Effector memory CD4-positive, alpha-beta T cell (primary cell): ENCODE results near the gene BRSK1.
"Not testable (repeated sequence)": the region's sequence is repeated elsewhere in the genome, so short reads cannot be mapped to it uniquely, and the experiment has no call there.

Source experiments
- DNase-seq, 3 donors: peaks; one replicate each; pipeline ENCODE4 v3.0.0-alpha.2; 2020
- H3K27ac ChIP-seq: 2 replicates; pipeline ENCODE4 v1.7.0; 2013; ENCODE audit warnings: mild to moderate bottlenecking, low read length, moderate library complexity; ENCODE audit not compliant: insufficient read depth, poor library complexity, severe bottlenecking
- H3K27me3 ChIP-seq: replicated peaks from 2 replicates; pipeline ENCODE4 v1.7.0; 2013; ENCODE audit warnings: mild to moderate bottlenecking, low read length; ENCODE audit not compliant: insufficient read depth, control insufficient read depth, poor library complexity, severe bottlenecking
- H3K36me3 ChIP-seq: 2 replicates; pipeline ENCODE4 v1.7.0; 2013; ENCODE audit warnings: mild to moderate bottlenecking, low read length, moderate library complexity; ENCODE audit not compliant: control insufficient read depth, insufficient read depth
- H3K4me1 ChIP-seq: 2 replicates; pipeline ENCODE4 v1.7.0; 2013; ENCODE audit warnings: low read length, mild to moderate bottlenecking; ENCODE audit not compliant: control insufficient read depth, insufficient read depth, poor library complexity, severe bottlenecking
- H3K4me3 ChIP-seq: 2 replicates; pipeline ENCODE4 v1.7.0; 2013; ENCODE audit warnings: low read length, low read depth, mild to moderate bottlenecking; ENCODE audit not compliant: insufficient read depth, poor library complexity, severe bottlenecking
- H3K9me3 ChIP-seq: 2 replicates; pipeline ENCODE4 v1.7.0; 2013; ENCODE audit warnings: mild to moderate bottlenecking, low read length, moderate library complexity; ENCODE audit not compliant: control insufficient read depth

Gene BRSK1

GRCh38 chr19:55325172-55325571 is 41.4 kb downstream of the BRSK1 start, which contains the start of gene TMEM150B:
TSS of gene TMEM150B (minus strand) at chr19:55325341. CDS start at chr19:55321036, 4,305 bp downstream.
- no peak within 1 kb of the TSS for H3K27ac ChIP-seq
- no peak for DNase-seq

DNA sequence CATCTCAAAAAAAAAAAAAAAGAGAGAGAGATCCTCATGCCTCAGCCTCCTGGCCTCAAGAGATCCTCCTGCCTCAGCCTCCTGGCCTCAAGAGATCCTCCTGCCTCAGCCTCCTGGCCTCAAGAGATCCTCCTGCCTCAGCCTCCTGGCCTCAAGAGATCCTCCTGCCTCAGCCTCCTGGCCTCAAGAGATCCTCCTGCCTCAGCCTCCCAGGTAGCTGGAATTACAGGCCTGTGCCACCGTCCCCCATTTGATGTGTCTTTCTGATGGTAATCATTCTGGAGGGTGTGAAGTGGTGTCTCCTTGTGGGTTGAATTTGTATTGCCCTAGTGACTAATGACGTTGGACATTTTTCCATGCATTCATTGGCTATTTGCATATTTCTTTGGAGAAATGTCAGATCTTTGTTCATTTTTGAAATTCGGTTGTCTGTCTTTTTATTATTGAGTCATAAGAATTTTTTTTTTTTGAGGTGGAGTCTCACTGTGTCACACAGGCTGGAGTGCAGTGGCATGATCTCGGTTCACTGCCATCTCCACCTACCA is 45.0 kb downstream of the BRSK1 start:
- H3K4me1 ChIP-seq, H3K27me3 ChIP-seq, DNase-seq, H3K9me3 ChIP-seq, H3K36me3 ChIP-seq, H3K4me3 ChIP-seq, H3K27ac ChIP-seq: not testable (repeated sequence)

More at GRCh38 chr19:55325172-55325571, 41.4 kb downstream of the BRSK1 start, which contains the start of gene TMEM150B:
- Histone ChIP-seq H3K27me3 (no peaks in the 10 kb centered on the region), H3K36me3 (no peaks in the 10 kb centered on the region), H3K4me3 (no peak within 1 kb of the TSS), H3K9me3 (no peaks in the 10 kb centered on the region), H3K4me1 (no peaks in the 10 kb centered on the region)

DNA sequence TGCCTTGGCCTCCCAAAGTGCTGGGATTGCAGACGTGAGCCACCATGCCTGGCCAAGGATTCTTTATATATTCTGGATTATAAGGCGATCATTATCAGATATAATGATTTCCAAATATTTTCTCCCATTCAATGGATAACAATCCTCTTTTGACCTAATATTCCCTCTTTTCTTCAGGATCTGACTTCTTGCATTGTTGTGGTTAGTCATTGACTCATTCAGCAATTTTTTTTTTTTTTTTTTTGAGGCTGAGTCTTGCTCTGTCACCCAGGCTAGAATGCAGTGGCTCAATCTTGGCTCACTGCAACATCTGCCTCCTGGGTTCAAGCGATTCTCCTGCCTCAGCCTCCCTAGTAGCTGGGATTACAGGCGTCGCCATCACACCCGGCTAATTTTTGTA is 46.0 kb downstream of the BRSK1 start:
- H3K36me3 ChIP-seq, H3K27me3 ChIP-seq, H3K4me3 ChIP-seq, H3K4me1 ChIP-seq, H3K9me3 ChIP-seq, H3K27ac ChIP-seq, DNase-seq: not testable (repeated sequence)

DNA sequence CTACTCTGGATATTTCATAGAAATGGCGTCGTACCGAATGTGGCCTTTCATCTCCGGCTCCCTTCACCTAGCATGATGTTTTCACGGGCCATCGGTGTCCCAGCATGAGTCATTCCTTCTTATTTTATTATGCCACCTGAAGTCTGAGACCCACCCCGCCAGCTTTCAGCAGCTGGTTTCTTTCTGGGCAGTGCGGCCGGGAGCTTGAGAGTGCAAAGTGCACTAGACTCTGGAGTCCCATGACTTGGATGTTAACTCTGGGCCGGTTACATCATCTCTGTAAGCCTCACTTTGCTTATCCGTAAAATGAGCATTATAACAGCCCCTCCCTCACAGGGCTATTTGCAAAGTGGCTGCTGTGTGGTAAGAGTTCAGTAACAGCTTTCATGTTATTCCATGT is 50.1 kb downstream of the BRSK1 start:
- no peaks in the 10 kb centered on the region for H3K36me3 ChIP-seq
- peaks cover 7% of the 10 kb centered on the region for H3K4me1 ChIP-seq
- H3K27ac ChIP-seq = no peak overlapping the region
- H3K4me3 ChIP-seq = no peak overlapping the region
- no peaks in the 10 kb centered on the region for H3K9me3 ChIP-seq
- H3K27me3 ChIP-seq = no peaks in the 10 kb centered on the region
- DNase-seq = no peak

DNA sequence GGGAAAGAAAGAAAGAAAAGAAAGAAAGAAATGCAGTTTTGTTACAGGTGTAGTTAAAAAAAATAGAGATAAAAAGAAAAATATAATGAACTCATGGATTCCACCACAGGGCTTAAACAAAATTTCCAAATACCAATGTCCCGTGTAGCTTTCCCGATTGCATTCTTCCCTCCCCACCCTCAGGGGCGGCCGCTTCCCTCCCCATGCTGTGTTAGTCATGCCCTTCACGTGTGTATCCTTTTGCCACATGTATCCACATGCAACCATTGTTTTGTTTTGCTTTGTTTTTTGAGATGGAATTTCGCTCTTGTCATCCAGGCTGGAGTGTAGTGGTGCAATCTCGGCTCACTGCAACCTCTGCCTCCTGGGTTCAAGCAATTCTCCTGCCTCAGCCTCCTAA is 52.3 kb downstream of the BRSK1 start:
- no peak for DNase-seq
- H3K36me3 ChIP-seq = no peaks in the 10 kb centered on the region
- H3K9me3 ChIP-seq = no peaks in the 10 kb centered on the region
- H3K4me1 ChIP-seq = peaks cover 16% of the 10 kb centered on the region
- no peak overlapping the region for H3K27ac ChIP-seq
- no peaks in the 10 kb centered on the region for H3K27me3 ChIP-seq
- no peak overlapping the region for H3K4me3 ChIP-seq

DNA sequence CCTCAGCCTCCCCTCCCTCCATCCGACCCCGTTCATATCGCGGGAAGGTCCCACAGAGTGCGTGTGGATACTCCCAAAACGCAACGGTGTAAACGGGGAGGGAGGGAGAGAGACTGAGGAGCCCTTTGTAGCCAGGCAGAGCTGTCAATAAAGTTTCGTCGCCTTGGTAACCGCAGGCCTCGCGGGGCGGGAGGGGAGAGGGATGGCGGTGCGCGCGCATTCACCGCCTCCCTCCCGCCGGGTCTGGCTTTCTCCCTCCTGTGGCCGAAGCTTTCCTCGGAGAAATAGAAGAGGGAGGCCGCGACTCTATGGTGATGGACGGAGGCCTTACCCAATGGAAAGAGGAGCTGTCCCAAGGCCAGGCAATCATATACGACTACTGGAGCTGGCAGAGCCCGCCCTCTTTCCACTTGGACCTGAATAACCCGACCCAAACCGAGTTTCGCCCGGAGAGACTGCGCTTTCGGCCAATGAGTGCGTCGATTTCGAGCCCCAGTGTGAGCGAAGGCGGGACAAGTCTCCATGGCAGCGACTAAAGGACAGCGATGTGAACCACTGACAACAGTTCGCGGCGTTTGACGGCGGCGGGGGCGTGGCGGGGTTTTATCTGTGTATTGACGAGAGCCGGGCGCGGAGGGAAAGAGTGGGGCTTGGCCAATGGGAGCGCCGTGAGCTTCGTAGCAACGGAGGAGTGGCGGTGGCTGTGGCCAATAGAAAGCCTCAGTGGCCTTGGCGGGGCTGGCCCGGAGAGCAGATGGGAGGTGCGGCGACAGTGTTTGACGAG is 55.5 kb downstream of the BRSK1 start, which contains the start of gene KMT5C:
Gene KMT5C, plus strand, starts transcription at position 772 of the 784 bp plus-strand sequence. CDS start 2,061 bp downstream, outside the sequence.
- peaks cover 18% of the 10 kb centered on the region for H3K4me1 ChIP-seq
- H3K4me3 ChIP-seq = peak within 1 kb of the TSS; percentile 52
- peaks cover 17% of the 10 kb centered on the region for H3K36me3 ChIP-seq
- H3K27ac ChIP-seq = peak within 1 kb of the TSS; percentile 98
- peak; percentile 100 for DNase-seq
- H3K9me3 ChIP-seq = no peaks in the 10 kb centered on the region
- no peaks in the 10 kb centered on the region for H3K27me3 ChIP-seq

- Histone ChIP-seq H3K9me3 (no peaks in the 10 kb centered on the region), H3K4me3 (peak overlapping the region; percentile 52), H3K27me3 (no peaks in the 10 kb centered on the region), H3K36me3 (peaks cover 17% of the 10 kb centered on the region), H3K4me1 (peaks cover 18% of the 10 kb centered on the region), H3K27ac (peak overlapping the region; percentile 77)
- peak in 1 of 3 donors; percentile 14 for DNase-seq
Observed at GRCh38 chr19:55339889-55340783, 56.3 kb downstream of the BRSK1 start.

DNA sequence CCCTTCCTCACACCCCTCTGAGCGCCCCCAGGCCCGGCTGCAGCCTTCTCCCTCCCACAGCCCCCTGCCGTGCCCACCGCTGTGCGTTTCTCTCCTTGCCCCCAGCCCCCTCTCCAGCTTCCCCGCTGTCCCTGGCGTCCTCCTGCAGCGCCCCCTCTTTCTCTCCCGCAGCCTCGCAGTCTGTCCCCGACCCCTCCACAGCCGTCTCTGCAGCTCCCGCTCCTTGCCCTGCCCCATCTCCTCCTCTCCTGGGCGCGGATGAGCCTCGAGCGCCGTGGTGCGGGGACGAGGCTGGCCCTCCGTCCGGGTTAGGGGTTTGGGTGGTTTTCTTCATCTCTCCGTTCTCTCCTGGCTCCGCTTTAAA is 57.0 kb downstream of the BRSK1 start:
- Histone ChIP-seq H3K36me3 (peaks cover 17% of the 10 kb centered on the region), H3K4me1 (peaks cover 18% of the 10 kb centered on the region), H3K9me3 (no peaks in the 10 kb centered on the region), H3K4me3 (peak overlapping the region; percentile 52), H3K27ac (peak overlapping the region; percentile 77), H3K27me3 (no peaks in the 10 kb centered on the region)
- no peak for DNase-seq

DNA sequence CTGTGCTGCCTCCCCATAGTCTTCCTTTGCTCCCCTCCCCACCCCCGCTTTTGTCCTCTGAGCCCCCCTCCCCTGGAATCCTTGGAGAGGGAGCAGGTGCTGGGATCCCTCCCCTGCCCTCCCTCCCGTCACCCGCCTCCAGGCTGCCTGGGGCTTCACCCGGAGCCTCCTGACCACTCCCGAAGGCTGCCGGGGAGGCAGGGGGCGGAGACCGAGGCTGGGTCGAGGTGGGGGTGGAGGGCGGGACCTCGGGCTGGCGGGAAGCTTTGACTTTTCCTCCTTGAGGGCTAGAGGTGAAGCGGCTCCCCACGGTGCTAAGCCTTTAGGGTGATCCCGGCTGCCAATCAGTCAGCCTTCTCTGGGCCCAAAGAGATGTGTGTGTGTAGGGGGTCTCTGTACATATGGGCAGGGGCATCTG is 57.4 kb downstream of the BRSK1 start:
- Histone ChIP-seq H3K9me3 (no peaks in the 10 kb centered on the region), H3K4me3 (peak overlapping the region; percentile 52), H3K36me3 (peaks cover 17% of the 10 kb centered on the region), H3K27me3 (no peaks in the 10 kb centered on the region), H3K27ac (peak overlapping the region; percentile 77), H3K4me1 (peaks cover 18% of the 10 kb centered on the region)
- DNase-seq = peak in 2 of 3 donors; percentile 25 to 41
